Ovary (tissue), 3 donors: Measurements from ENCODE around the gene MZT2B.

Experiments used
- POLR2A ChIP-seq: fragments of 450-650 bp; IDR thresholded peaks from one replicate; pipeline ENCODE4 v1.6.1; 2017; ENCODE audit warnings: antibody characterized with exemption, mild to moderate bottlenecking, moderate library complexity
- TF ChIP-seq, protein P1 (sequence below), 3 donors: fragments of 450-650 bp in 2 of 3; fragments of 200-600 bp in 1 of 3; IDR thresholded peaks; one replicate each; pipeline versions ENCODE4 v1.5.1 to v1.8.0; 2016 to 2022; ENCODE audit warnings: antibody characterized with exemption in 3 of 3, mild to moderate bottlenecking in 1 of 3
- donor health status: DM: no; HTN: no; CAD: no.

DNA sequence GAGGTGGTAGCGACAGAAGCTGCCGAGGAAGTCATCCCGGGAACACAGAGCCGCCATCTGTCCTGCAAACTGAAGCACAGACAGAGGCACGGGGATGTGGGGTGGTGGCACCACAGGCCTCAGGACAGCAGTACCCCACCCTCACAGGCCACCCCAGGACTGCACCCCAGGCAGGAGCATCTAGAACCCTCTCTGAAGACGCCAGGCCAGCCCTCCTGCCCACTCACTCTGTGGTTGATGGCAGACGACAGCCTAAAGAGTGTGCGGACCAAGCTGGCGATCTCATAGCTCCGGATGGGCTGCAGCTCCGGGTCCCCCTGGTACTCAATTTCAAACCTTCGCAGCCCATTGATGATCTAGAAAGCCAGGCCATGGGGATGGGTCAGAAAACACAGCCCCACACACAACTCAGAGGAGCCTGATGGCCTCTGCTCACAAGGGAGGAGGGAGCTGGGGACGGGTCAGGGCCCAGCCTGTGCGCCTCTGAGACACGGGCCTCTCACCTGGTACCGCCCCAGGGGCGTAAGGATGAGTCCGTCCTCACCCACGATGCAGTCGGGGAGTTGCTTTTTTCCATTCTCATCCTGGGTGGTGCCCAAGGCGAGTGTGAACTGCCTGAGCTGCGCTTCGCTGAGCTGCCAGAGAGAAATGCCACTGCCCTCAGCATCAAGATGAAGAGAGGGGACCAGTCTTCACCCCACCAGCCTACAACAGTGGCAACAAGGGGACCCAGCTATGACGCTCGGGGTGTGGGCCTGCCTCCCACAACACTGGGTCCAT, 29.1 kb upstream of the MZT2B start:
- TF ChIP-seq POLR2A: no peak
- TF ChIP-seq, protein P1, sequence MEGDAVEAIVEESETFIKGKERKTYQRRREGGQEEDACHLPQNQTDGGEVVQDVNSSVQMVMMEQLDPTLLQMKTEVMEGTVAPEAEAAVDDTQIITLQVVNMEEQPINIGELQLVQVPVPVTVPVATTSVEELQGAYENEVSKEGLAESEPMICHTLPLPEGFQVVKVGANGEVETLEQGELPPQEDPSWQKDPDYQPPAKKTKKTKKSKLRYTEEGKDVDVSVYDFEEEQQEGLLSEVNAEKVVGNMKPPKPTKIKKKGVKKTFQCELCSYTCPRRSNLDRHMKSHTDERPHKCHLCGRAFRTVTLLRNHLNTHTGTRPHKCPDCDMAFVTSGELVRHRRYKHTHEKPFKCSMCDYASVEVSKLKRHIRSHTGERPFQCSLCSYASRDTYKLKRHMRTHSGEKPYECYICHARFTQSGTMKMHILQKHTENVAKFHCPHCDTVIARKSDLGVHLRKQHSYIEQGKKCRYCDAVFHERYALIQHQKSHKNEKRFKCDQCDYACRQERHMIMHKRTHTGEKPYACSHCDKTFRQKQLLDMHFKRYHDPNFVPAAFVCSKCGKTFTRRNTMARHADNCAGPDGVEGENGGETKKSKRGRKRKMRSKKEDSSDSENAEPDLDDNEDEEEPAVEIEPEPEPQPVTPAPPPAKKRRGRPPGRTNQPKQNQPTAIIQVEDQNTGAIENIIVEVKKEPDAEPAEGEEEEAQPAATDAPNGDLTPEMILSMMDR (IDR thresholded peaks at IDR 0.05): no peak
